Smooth muscle cell (in vitro differentiated cells): ENCODE data around the gene STK38. TPM values are rescaled to one million over a fixed set of nuclear protein-coding genes. Genes with fewer than 3 reads are reported as not detected.

Experiments
- DNase-seq: peaks from one replicate; lab custom pipeline; 2025; ENCODE audit not compliant: unreplicated experiment; lab: John Stamatoyannopoulos, UW
- H2AFZ ChIP-seq: fragments of 200-600 bp; sonication (generic); 2 replicates; pipeline ENCODE4 v1.6.0; 2016; ENCODE audit warnings: antibody characterized with exemption, low read depth, mild to moderate bottlenecking
- H3F3A ChIP-seq: fragments of 200-600 bp; sonication (generic); 2 replicates; pipeline ENCODE4 v1.6.0; 2017; ENCODE audit warnings: antibody characterized with exemption, low read depth
- H3K27ac ChIP-seq: fragments of 200-600 bp; sonication (generic); 2 replicates; pipeline ENCODE4 v1.5.1; 2016; ENCODE audit warnings: low read depth, mild to moderate bottlenecking
- H3K27me3 ChIP-seq: fragments of 200-600 bp; sonication (generic); 2 replicates; pipeline ENCODE4 v1.6.1; 2016; ENCODE audit warnings: low read depth, mild to moderate bottlenecking
- H3K36me3 ChIP-seq: fragments of 200-600 bp; sonication (generic); 2 replicates; pipeline ENCODE4 v1.5.1; 2016; ENCODE audit warnings: low read depth
- H3K4me1 ChIP-seq: fragments of 200-600 bp; sonication (generic); 2 replicates; pipeline ENCODE4 v1.5.1; 2016; ENCODE audit warnings: low read depth
- H3K4me2 ChIP-seq: fragments of 200-600 bp; sonication (generic); 2 replicates; pipeline ENCODE4 v1.6.0; 2016; ENCODE audit warnings: mild to moderate bottlenecking
- H3K4me3 ChIP-seq: fragments of 200-600 bp; sonication (generic); 2 replicates; pipeline ENCODE4 v1.5.1; 2016; ENCODE audit warnings: mild to moderate bottlenecking
- H3K79me2 ChIP-seq: fragments of 200-600 bp; sonication (generic); 2 replicates; pipeline ENCODE4 v1.6.0; 2016; ENCODE audit warnings: low read depth, mild to moderate bottlenecking
- H3K9ac ChIP-seq: fragments of 200-600 bp; sonication (generic); 2 replicates; pipeline ENCODE4 v1.6.0; 2016; ENCODE audit warnings: low read depth
- H3K9me3 ChIP-seq: fragments of 200-600 bp; sonication (generic); replicated peaks from 2 replicates; pipeline ENCODE4 v1.5.1; 2016; ENCODE audit warnings: low read depth
- H4K20me1 ChIP-seq: fragments of 200-600 bp; sonication (generic); 2 replicates; pipeline ENCODE4 v1.6.0; 2016; ENCODE audit warnings: low read depth
- WGBS: methylation state at CpG from one replicate; pipeline ENCODE4 v1.1.7; 2016; ENCODE audit warnings: low lambda C conversion rate; 5-methylcytosine and 5-hydroxymethylcytosine counted together
- polyA plus RNA-seq: library from polyadenylated mRNA; unstranded; fragments of >200 nt; fragmentation: Nextera tagmentation; extraction: Ambion mirVana; gene quantifications from 2 replicates; pipeline ENCODE4 v1.2.1, GENCODE V29; 2016
- total RNA-seq: library from RNA; depleted of rRNA; stranded (reverse); fragments of >200 nt; gene quantifications from 2 replicates; pipeline ENCODE4 v1.2.3, GENCODE V29; 2014
- TF ChIP-seq, protein P1 (sequence below): fragments of 200-600 bp; sonication (generic); IDR thresholded peaks from 2 replicates; pipeline ENCODE4 v1.5.1; 2017; ENCODE audit warnings: borderline replicate concordance, mild to moderate bottlenecking, antibody characterized with exemption; ENCODE audit not compliant: insufficient read depth, poor library complexity, severe bottlenecking

The STK38 gene
- total and polyA plus RNA-seq, 2 experiments from 2014 or later: 34.5 to 34.6 TPM

DNA sequence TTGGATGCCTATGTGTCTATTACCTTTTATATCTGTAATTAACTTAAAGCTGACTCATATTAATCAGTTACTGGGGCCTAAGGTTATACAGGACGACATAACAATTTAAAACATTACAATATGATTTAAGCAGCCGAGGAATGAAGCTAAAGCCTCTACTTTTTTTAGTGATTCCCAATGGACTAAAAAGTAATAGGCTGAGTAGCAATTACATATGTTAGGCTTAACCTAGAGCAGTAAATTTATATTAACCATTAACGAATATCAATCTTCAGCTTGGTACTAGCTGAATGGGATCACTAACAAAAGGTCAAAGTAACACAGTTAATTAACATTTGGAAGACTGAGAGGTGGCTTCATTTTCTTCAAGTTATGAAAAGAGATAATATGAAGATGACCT, 43.1 kb downstream of the STK38 start:
- H2AFZ ChIP-seq: no peak overlapping the region
- H4K20me1 ChIP-seq: no peaks in the 10 kb centered on the region
- H3K9ac ChIP-seq: no peak overlapping the region
- no peak overlapping the region for H3K4me2 ChIP-seq
- no peaks in the 10 kb centered on the region for H3K27me3 ChIP-seq
- DNase-seq: no peak
- WGBS: 98% methylated on average over 3 of the region's 3 CpGs
- TF ChIP-seq, protein P1, sequence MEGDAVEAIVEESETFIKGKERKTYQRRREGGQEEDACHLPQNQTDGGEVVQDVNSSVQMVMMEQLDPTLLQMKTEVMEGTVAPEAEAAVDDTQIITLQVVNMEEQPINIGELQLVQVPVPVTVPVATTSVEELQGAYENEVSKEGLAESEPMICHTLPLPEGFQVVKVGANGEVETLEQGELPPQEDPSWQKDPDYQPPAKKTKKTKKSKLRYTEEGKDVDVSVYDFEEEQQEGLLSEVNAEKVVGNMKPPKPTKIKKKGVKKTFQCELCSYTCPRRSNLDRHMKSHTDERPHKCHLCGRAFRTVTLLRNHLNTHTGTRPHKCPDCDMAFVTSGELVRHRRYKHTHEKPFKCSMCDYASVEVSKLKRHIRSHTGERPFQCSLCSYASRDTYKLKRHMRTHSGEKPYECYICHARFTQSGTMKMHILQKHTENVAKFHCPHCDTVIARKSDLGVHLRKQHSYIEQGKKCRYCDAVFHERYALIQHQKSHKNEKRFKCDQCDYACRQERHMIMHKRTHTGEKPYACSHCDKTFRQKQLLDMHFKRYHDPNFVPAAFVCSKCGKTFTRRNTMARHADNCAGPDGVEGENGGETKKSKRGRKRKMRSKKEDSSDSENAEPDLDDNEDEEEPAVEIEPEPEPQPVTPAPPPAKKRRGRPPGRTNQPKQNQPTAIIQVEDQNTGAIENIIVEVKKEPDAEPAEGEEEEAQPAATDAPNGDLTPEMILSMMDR: no peak
- no peaks in the 10 kb centered on the region for H3K79me2 ChIP-seq
- H3K4me3 ChIP-seq: no peak overlapping the region
- H3K9me3 ChIP-seq: no peaks in the 10 kb centered on the region
- no peaks in the 10 kb centered on the region for H3F3A ChIP-seq
- no peak overlapping the region for H3K27ac ChIP-seq
- no peaks in the 10 kb centered on the region for H3K4me1 ChIP-seq
- H3K36me3 ChIP-seq: peaks cover 6% of the 10 kb centered on the region

GRCh38 chr6:36501686-36502085, 45.6 kb downstream of the STK38 start:
- TF ChIP-seq, protein P1: no peak
- H3K27ac ChIP-seq: no peak overlapping the region
- no peak overlapping the region for H3K4me3 ChIP-seq
- 94% methylated on average over 6 of the region's 6 CpGs for WGBS
- H3K27me3 ChIP-seq: no peaks in the 10 kb centered on the region
- H3K4me2 ChIP-seq: no peak overlapping the region
- H3K9me3 ChIP-seq: no peaks in the 10 kb centered on the region
- H3K36me3 ChIP-seq: peaks cover 17% of the 10 kb centered on the region
- no peaks in the 10 kb centered on the region for H3K79me2 ChIP-seq
- H3K9ac ChIP-seq: no peak overlapping the region
- no peaks in the 10 kb centered on the region for H3F3A ChIP-seq
- no peaks in the 10 kb centered on the region for H4K20me1 ChIP-seq
- no peaks in the 10 kb centered on the region for H3K4me1 ChIP-seq
- H2AFZ ChIP-seq: no peak overlapping the region
- DNase-seq: no peak

GRCh38 chr6:36499918-36500317, 47.4 kb downstream of the STK38 start:
- Histone ChIP-seq H3K4me3 (no peak overlapping the region), H3K9me3 (no peaks in the 10 kb centered on the region), H4K20me1 (no peaks in the 10 kb centered on the region), H3F3A (no peaks in the 10 kb centered on the region), H3K4me1 (peaks cover 1% of the 10 kb centered on the region), H3K9ac (no peak overlapping the region), H3K4me2 (no peak overlapping the region), H2AFZ (no peak overlapping the region), H3K36me3 (peaks cover 27% of the 10 kb centered on the region), H3K27ac (no peak overlapping the region), H3K27me3 (no peaks in the 10 kb centered on the region), H3K79me2 (no peaks in the 10 kb centered on the region)
- DNase-seq: no peak
- TF ChIP-seq, protein P1: no peak
- WGBS: 96% methylated on average over 4 of the region's 4 CpGs

GRCh38 chr6:36495086-36495485, 52.2 kb downstream of the STK38 start:
- no peaks in the 10 kb centered on the region for H3K9me3 ChIP-seq
- no peak overlapping the region for H3K9ac ChIP-seq
- H3K4me2 ChIP-seq: no peak overlapping the region
- WGBS: over 99% methylated on average over 5 of the region's 5 CpGs
- no peaks in the 10 kb centered on the region for H3K79me2 ChIP-seq
- TF ChIP-seq, protein P1: no peak
- peaks cover 3% of the 10 kb centered on the region for H3F3A ChIP-seq
- H4K20me1 ChIP-seq: peaks cover 10% of the 10 kb centered on the region
- H2AFZ ChIP-seq: no peak overlapping the region
- no peaks in the 10 kb centered on the region for H3K27me3 ChIP-seq
- peaks cover 20% of the 10 kb centered on the region for H3K36me3 ChIP-seq
- H3K4me3 ChIP-seq: no peak overlapping the region
- DNase-seq: no peak
- no peak overlapping the region for H3K27ac ChIP-seq
- peaks cover 25% of the 10 kb centered on the region for H3K4me1 ChIP-seq
